Smooth muscle cell (in vitro differentiated cells): Measurements from ENCODE around the gene MEGF9. TPM values are rescaled to one million over a fixed set of nuclear protein-coding genes. Genes with fewer than 3 reads are reported as not detected.

Experiments
- DNase-seq: peaks from one replicate; lab custom pipeline; 2025; ENCODE audit not compliant: unreplicated experiment; lab: John Stamatoyannopoulos, UW
- H2AFZ ChIP-seq: fragments of 200-600 bp; sonication (generic); 2 replicates; pipeline ENCODE4 v1.6.0; 2016; ENCODE audit warnings: antibody characterized with exemption, low read depth, mild to moderate bottlenecking
- H3F3A ChIP-seq: fragments of 200-600 bp; sonication (generic); 2 replicates; pipeline ENCODE4 v1.6.0; 2017; ENCODE audit warnings: antibody characterized with exemption, low read depth
- H3K27ac ChIP-seq: fragments of 200-600 bp; sonication (generic); 2 replicates; pipeline ENCODE4 v1.5.1; 2016; ENCODE audit warnings: low read depth, mild to moderate bottlenecking
- H3K27me3 ChIP-seq: fragments of 200-600 bp; sonication (generic); 2 replicates; pipeline ENCODE4 v1.6.1; 2016; ENCODE audit warnings: low read depth, mild to moderate bottlenecking
- H3K36me3 ChIP-seq: fragments of 200-600 bp; sonication (generic); 2 replicates; pipeline ENCODE4 v1.5.1; 2016; ENCODE audit warnings: low read depth
- H3K4me1 ChIP-seq: fragments of 200-600 bp; sonication (generic); 2 replicates; pipeline ENCODE4 v1.5.1; 2016; ENCODE audit warnings: low read depth
- H3K4me2 ChIP-seq: fragments of 200-600 bp; sonication (generic); 2 replicates; pipeline ENCODE4 v1.6.0; 2016; ENCODE audit warnings: mild to moderate bottlenecking
- H3K4me3 ChIP-seq: fragments of 200-600 bp; sonication (generic); 2 replicates; pipeline ENCODE4 v1.5.1; 2016; ENCODE audit warnings: mild to moderate bottlenecking
- H3K79me2 ChIP-seq: fragments of 200-600 bp; sonication (generic); 2 replicates; pipeline ENCODE4 v1.6.0; 2016; ENCODE audit warnings: low read depth, mild to moderate bottlenecking
- H3K9ac ChIP-seq: fragments of 200-600 bp; sonication (generic); 2 replicates; pipeline ENCODE4 v1.6.0; 2016; ENCODE audit warnings: low read depth
- H3K9me3 ChIP-seq: fragments of 200-600 bp; sonication (generic); replicated peaks from 2 replicates; pipeline ENCODE4 v1.5.1; 2016; ENCODE audit warnings: low read depth
- H4K20me1 ChIP-seq: fragments of 200-600 bp; sonication (generic); 2 replicates; pipeline ENCODE4 v1.6.0; 2016; ENCODE audit warnings: low read depth
- CTCF ChIP-seq: fragments of 200-600 bp; sonication (generic); IDR thresholded peaks from 2 replicates; pipeline ENCODE4 v1.5.1; 2017; ENCODE audit warnings: borderline replicate concordance, mild to moderate bottlenecking, antibody characterized with exemption; ENCODE audit not compliant: insufficient read depth, poor library complexity, severe bottlenecking
- WGBS: methylation state at CpG from one replicate; pipeline ENCODE4 v1.1.7; 2016; ENCODE audit warnings: low lambda C conversion rate; 5-methylcytosine and 5-hydroxymethylcytosine counted together
- polyA plus RNA-seq: library from polyadenylated mRNA; unstranded; fragments of >200 nt; fragmentation: Nextera tagmentation; extraction: Ambion mirVana; gene quantifications from 2 replicates; pipeline ENCODE4 v1.2.1, GENCODE V29; 2016
- total RNA-seq: library from RNA; depleted of rRNA; stranded (reverse); fragments of >200 nt; gene quantifications from 2 replicates; pipeline ENCODE4 v1.2.3, GENCODE V29; 2014

The MEGF9 gene
- total and polyA plus RNA-seq, 2 experiments from 2014 or later, result 1.8 to 6.0 TPM

DNA sequence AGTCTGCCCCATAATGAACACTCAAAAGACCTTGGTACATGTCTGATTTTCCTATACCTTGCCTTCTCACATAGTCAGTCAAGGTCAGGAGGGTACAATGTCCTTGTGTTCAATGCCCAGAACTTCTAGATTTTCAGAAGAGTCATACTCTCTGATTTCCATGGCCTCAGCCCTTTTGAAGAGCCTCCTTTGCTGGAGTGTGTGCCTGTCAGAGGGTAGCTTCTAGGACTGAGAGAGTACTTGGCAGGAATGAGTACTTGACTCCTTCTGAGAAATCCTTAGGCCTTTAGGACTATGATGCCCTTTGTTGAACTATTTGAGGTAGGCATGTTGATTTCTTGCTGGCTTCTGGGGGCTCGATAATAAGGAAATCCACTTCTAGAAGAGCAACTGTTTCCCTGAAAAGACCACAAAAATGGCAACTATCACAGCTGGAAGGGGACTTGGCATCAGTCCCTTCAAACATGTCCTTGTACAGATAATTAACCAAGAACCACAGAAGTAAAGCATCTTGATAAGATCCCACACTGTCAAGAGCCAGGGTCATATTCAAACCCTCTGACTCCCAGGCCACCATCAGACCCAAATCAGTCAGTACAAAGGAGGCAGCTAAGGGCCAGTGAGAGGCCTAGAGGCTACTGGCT, 10.6 kb upstream of the MEGF9 start:
- H3K9me3 ChIP-seq, result no peaks in the 10 kb centered on the region
- DNase-seq, result no peak
- no peaks in the 10 kb centered on the region for H3K27me3 ChIP-seq
- H3K9ac ChIP-seq, result no peak overlapping the region
- no peak overlapping the region for H3K4me2 ChIP-seq
- no peak overlapping the region for H3K27ac ChIP-seq
- H3K4me1 ChIP-seq, result no peaks in the 10 kb centered on the region
- no peak overlapping the region for H2AFZ ChIP-seq
- WGBS, result 75% methylated on average over 1 of the region's 1 CpG
- no peak for TF ChIP-seq CTCF
- no peaks in the 10 kb centered on the region for H4K20me1 ChIP-seq
- no peaks in the 10 kb centered on the region for H3F3A ChIP-seq
- H3K4me3 ChIP-seq, result no peak overlapping the region
- H3K79me2 ChIP-seq, result no peaks in the 10 kb centered on the region
- no peaks in the 10 kb centered on the region for H3K36me3 ChIP-seq

- no peak for TF ChIP-seq CTCF
- Histone ChIP-seq H3K9me3 (no peaks in the 10 kb centered on the region), H4K20me1 (no peaks in the 10 kb centered on the region), H3K27me3 (no peaks in the 10 kb centered on the region), H3K9ac (no peak overlapping the region), H3K36me3 (no peaks in the 10 kb centered on the region), H3F3A (no peaks in the 10 kb centered on the region), H3K79me2 (no peaks in the 10 kb centered on the region), H2AFZ (no peak overlapping the region), H3K4me3 (no peak overlapping the region), H3K27ac (no peak overlapping the region), H3K4me2 (no peak overlapping the region), H3K4me1 (no peaks in the 10 kb centered on the region)
- DNase-seq, result no peak
- 85% methylated on average over 3 of the region's 3 CpGs for WGBS
These were observed 9.3 kb upstream of the MEGF9 start for GRCh38 chr9:120723565-120723964.

DNA sequence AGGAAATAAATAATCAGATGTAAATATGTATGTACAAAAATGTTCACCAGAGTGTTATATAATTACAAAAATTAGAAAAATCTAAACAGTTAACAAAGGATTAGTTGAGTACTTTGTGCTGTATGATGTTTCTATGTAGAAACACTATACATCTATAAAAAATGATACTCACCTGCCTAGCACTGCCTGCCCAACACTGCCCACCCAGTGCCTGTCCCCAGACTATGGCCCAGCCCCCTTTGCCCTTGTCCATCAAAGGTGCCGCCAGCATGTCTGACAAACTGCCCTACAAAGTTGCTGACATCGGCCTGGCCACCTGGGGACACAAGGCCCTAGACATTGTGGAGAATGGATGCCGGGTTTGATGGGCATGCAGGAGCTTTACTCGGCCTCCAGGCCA, 6.1 kb upstream of the MEGF9 start:
- no peak for DNase-seq

More for the DNA sequence above, 6.1 kb upstream of the MEGF9 start:
- no peaks in the 10 kb centered on the region for H3K27me3 ChIP-seq
- no peak for TF ChIP-seq CTCF
- 94% methylated on average over 4 of the region's 4 CpGs for WGBS
- no peaks in the 10 kb centered on the region for H3K4me1 ChIP-seq
- H3K27ac ChIP-seq, result no peak overlapping the region
- no peaks in the 10 kb centered on the region for H3K9me3 ChIP-seq
- H3K4me3 ChIP-seq, result no peak overlapping the region
- no peak overlapping the region for H3K9ac ChIP-seq
- no peaks in the 10 kb centered on the region for H4K20me1 ChIP-seq
- H2AFZ ChIP-seq, result no peak overlapping the region
- no peak overlapping the region for H3K4me2 ChIP-seq
- H3F3A ChIP-seq, result no peaks in the 10 kb centered on the region
- H3K79me2 ChIP-seq, result no peaks in the 10 kb centered on the region
- H3K36me3 ChIP-seq, result no peaks in the 10 kb centered on the region
